NCI-H187 treated with DMSO at 0.1 percent for 48 hours (cell line): ENCODE data around the gene C2CD4D.

Source experiments
- DNase-seq: peaks from one replicate; lab custom pipeline; 2025; lab: John Stamatoyannopoulos, UW

Gene C2CD4D

DNA sequence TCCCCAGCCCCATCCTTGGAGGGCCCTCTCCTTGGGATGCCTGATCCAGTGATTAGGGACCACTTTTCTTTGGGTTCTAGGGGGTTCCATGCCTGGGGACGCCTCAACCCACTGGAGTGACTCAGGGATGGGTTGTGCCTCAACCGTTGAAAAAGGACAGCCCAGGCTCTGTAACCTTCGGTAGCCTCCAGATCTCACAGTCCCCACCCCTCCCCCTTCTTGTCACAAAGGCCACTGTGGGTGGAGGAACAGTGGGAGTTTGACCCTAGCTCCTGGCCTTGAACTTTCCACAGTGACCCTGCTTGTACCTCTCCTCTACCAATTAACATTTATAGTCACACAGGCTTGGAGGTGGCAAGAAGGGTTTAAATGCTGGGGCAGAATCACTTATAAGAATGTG is 5.4 kb downstream of the C2CD4D start:
- DNase-seq: no peak

DNA sequence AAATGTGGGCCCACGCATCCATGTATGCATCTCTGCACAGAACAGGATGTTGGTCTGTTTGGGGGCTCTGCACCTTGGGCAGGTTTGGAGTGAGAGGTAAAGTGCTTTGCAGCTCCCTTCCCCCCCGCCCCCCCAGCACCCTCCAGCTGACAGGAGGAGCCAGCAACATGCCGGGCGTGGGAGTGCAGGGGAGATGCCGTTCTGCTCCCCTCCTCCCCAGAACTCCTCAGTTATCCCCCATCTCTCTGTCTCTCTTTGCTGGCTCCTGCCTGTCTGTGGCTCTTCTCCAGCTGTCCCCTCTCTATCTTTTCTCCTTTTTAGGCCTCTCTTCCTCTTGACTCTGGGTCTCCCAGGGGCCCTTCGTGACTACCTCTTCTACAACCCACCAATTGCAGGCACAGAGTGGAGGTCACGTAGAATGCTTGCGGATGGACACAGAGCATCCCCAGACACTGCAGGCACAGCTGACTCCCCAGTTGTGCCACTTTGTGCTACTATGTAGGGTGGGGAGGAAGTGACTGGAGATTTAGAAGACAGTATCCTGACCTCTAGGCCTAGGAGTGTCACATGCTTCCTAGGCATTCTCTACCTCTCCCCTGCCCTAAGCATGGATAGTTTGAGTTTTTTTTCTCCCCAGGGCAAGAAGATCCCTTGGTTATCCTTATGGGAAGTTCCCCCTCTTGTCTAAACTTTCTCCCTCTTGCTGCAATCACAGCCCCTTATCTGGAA is 6.3 kb downstream of the C2CD4D start:
- DNase-seq: no peak

DNA sequence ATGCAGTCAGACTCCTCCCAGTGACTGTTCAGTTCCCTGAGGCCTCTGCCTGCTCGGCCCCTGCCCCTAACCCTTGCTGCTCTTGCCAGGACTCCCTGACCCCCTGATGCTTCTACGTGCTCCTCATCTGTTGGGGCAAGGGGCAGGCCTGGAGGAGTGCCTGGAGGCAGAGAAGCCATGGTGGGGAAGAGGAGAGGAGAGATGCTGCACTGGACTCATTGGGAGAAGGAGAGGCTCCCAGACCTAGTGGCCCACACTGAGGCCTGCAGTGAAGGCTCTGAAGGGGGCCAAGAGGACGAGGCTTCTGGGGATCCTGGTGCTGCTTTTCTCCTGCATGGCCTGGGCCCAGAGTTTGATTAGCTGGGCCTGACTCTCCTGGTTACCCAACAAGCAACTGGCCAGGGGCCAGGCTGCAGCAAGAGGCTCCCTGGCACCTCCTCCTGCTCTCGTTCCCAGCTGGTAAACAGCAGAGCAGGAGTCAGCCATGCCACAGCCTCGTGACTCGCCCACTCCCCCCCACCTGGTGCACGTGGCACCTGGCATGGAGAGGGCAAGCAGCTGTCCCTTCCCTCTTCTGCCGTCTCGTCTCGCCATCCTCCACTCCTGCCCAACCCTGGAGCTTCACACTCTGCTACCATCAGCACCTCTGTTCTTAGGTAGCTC is 7.2 kb downstream of the C2CD4D start:
- DNase-seq: peak; percentile 48

DNA sequence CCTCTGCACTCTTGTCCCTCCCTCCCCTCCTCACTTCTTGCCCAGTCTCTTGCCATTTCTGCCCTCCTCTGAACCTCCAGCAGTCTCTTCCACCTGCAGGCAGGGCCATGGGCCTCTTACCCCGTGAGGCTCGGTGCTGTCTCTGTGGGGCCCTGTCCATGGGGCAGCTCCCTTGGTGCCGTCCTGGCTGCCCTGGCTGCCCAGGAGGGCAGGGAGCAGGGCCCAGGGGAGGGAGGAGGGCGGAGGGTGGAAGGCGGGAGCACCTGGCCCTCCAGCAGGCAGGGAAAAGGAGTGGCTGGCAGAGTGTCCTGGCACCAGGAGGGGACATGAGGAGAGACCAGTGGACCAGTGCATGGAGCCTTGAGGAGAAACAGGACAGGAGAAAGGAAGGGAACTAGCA is 8.0 kb downstream of the C2CD4D start, which contains the start of gene RORC:
TSS of gene RORC (minus strand) at position 198 of the 400 bp plus-strand sequence. CDS start at position 160, 38 bp downstream.
- no peak for DNase-seq

DNA sequence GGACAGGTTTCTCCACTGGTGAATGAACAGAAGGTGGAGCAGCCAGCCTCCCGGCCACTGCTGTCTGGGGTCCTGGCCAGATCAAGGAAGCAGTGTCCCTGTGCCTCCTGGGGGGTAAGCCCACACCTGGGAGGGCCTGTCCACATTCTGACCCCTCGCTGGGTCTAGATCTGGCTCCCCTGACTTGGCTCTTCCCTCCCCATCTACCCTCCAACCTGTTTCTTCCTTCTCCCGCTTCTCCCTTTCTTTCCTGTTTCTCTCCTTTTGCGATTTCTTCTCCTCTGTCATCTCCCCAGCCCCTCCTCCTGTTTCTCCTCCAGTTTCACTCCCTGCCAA is 8.4 kb downstream of the C2CD4D start:
- DNase-seq: no peak

DNA sequence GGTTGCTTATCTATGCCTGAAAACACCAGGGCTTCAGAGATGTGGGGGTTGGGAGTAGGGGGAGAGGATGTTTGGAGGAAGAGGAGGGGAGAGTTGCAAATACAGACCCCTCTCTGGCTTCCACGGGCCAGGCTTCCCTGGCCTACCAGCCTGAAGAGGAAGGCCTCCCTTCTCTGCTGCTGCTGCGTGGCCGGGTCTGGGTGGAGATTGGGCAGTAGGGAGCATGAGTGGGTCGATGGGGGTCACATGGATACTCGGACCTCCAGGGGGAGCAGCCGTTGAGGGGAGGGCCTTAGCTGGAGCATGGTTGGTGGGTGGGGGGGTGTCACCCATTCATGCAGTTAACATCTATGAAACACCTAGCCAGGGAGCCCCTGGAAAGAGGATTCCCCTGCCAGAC is 9.6 kb downstream of the C2CD4D start:
- DNase-seq: no peak

DNA sequence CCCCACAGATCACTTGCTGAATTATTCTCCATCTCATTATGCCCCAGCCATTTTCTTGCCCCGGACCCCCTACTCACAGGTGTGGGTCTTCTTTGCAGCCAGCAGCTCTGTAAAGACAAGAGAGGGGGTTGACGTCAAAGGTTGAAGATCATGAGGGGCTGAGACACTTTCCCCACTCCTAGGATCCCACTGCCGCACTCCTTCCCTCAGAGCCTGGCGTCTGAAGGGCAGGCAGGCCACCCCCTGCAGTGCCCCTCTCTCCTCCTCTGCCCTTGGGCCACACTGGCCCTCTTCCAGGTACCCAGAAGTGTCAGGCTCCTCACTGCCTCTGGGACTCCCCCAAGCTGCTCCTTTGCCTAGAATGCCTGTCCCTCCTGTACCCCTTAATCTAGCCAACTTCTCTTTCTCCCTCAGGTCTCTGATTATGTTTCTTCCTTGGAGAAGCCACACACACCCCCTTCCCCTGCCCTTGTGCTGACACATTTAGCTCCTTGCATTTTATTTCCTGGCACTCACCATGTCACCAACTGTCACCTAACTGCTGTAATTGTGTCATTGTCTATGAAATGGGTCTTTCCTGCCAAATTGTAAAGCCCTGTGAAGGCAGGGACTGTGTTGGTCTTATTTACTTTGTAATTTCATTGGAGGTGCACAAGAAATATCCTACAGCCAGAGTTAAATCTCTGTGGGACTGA is 10.1 kb downstream of the C2CD4D start:
- no peak for DNase-seq

DNA sequence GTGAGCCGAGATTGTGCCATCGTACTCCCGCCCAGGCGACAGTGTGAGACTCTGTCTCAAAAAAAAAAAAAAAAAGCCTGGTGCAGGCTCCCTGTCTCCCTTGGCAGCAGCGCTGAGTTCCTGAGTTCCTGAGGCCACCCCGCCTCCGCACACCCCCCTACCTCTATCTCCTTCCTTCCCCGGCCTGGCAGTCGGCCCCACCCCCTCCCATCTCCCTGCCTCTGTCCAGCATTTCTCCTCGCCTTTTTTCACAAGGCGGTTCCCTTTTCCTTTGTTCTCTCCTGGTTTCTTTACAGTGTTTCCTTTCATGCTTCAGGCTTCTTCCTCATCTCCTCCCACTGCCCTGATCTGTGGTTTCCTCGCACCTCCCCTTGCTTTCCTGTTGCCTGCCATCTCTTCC is 10.7 kb downstream of the C2CD4D start:
- DNase-seq: no peak

DNA sequence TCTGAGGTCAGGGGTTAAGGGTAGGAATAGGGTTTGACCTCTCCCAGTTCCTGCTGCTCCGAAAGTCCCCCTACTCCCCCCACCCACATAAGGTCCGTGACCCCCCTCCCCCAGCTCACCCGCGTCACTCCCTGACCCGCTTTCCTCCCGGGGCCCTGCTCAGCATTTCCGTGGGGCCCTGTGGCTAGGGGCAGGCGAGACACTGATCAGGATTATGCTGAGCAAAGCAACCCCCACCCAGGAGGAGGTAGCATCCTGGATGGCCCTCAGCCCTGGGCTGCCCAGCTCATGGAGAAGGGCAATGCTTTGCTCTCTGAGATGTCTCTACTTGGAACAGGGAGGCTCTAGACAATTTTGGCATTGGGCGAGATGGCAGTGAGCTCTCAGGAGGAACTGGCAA is 11.8 kb downstream of the C2CD4D start:
- no peak for DNase-seq

DNA sequence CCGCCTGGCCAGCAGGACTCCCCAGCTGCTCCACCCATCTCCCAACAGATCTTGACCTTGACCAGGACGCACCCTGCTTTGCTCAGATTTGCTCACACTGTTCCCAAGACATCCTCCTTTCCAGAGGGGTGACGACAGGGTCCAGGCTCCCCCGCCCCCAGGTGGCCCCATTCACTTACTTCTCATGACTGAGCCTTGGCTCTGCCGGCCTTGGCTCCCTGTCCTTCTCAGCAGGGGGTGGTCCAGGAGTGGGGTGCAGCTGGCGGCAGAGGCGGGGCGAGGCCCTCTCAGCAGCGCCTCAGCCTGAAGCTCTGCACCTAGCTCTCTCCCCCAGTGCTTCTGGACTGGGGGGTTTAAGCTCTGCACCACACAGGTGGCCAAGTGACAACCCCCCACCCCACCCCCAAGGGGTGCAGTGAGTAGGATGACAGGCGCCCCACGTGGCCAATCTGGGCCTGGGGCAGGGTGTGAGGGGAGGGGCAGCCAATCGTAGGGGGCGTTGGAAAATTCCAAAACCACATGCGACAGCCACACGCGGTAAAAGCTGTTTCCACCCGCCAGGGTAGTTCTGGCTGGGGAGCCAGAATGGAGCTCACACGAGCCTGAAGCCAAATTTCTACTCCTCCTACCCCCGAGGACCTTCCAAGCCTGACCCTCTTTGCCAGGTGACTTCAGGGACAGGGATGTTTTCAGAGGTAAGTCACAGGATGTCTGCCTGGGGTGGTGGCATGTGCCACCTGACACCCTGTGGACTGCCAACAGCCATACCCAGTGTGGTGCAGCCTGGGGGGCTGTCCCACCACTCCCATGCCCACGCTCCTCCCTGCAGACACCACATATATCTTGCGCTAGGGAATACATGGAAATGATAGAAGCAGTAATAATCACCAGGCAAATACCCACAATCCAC is 13.6 kb downstream of the C2CD4D start:
- no peak for DNase-seq

DNA sequence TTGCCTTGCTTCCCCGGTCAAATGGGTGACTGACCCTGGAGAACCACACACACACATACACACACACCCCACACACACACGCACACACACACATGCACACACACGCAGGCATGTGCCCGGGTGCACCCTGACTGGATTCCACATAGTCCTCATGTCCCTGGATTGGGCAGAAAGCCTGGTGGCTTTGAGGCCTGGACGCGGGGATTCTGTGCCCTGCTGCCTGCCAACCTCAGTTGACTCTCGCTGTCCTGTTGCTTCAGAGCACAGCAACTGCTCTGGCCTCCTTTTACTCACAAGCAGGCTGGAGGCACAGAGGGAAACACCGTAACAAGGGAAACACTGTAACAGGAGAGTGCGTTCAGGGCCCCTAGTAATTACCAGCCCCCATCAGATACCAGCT is 14.4 kb downstream of the C2CD4D start:
- DNase-seq: no peak

DNA sequence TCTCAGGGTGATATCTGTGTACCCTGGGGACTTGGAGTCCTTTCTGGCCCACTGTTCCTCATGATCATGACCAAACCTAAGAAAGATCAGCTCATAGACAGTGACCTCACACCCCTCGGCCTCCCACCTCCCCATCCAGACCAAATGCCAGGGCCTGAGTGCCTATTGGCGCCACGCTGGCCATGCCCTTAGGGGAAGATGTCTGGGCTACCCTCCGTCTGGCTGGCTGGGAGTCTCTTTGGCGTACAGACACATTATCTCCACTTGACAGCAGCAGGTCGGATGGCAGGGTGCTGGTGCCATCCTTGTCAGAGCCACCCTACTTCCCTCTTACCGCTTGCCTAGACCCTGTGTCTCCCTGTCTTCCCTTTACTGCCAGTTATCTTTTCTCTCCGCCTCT is 16.4 kb downstream of the C2CD4D start:
- no peak for DNase-seq

DNA sequence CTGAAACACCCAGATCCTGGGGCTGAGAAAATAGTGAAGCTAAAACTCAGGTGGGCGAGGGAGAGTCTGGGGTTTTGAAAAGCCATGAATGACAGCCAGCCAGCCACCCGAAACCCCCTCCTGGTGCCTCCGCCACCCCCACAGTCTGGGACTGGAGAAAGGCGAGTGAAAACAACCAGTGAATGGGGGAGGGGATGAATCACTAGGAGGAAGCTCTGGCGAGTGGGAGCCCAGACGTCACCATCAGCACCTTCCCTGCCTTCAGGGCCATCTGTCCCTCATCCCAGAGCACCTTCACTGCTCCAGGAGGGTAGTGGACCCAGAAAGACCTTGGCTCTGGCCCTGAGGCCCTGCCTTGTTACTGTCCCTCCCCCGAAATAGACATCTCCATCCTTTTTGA is 17.2 kb downstream of the C2CD4D start:
- no peak for DNase-seq

DNA sequence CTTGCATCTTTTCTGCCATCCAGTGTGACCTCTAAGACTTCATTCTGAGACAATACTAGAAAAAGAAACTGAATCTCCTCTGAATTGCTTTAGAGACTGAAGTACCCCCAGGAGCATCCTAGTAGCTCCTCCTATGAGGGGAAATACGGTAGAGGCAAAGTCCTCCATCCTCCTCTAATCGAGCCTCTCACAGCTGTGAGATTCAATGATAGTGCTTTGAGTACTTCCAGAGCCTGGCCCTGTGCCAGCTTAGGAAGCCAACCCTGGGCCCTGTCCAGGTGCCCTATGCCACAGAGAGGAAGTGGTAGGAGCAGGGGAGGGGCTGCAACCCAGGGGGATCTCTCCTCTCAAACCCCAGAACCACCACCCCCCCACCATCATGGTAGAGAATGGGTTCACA is 18.7 kb downstream of the C2CD4D start:
- peak; percentile 32 for DNase-seq

DNA sequence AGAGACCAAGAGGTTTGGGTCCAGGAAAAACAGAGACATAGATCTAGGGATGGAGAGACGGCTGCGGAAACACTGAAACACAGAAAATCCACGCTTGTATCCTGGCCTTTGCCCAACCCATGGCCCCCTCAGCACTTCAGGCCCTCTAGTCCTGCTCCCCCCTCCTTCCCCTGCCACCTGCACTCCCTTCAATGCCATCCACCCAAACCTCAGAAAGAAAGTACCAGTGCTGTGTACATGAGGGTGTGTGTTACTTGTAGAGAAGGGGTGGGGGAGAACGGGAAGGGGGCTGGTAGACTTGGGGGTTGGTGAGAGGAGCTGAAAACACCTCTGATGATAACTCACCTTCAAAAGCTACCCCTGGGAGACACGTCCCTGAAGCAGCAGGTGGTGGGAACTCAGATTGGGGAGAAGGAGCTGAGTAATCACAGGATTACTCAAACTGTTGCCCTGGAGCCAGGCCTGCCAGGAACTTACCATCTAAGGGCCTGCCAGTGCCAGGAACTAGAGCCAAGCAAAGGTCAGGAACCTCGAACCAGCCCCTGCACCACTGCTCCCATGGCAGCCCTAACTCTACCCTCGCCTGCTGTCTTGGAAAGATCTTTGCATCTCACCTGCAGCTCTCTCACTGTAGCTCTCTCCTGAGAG is 19.5 kb downstream of the C2CD4D start:
- DNase-seq: no peak

DNA sequence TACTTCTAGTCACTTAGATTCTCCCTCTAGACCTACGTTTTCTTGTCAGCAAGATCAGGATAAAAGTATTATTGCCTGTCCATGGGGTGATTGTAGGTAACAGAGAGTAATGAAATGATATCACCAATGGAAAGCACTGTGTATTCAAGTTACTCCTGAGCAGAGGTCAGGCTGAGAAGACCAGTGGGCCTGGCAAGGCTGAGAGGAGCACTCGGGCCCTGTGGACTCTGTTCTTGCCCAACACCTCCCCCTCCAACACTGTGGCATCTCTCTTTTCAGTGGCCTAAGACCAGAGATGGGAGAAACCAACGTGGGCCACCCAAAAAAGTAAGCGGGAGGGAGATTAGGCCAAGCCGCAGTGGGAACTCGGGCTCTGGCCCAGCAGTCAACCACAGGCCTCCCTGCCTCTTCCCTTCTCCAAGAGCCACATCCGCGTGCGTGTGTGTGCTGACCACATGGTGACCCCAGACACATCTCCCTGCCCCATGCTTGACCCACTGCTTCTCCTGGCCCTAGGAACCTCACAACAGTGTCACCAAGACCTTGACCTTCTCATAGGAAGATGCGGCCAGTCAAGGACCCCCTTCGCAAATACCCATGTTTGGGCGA is 20.3 kb downstream of the C2CD4D start:
- DNase-seq: no peak

DNA sequence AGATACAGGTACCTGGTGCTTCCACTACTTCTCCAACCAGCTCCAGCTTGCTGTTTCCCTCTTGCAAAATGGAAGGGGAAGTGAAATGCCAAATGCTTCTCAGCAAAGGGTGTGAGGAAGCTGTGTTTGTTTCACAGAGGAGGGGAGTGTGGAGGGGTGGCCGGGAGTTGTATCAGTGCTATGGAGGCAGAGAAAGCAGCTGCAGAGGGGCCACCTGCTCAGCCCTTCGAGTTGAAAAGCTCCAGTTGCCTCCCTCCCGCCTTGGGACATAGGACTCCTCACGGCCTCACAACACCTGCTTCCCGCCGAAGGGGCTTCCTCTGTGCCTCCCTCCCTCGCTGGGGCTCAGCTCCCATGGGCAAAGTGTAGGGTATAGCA is 22.3 kb downstream of the C2CD4D start:
- DNase-seq: no peak

DNA sequence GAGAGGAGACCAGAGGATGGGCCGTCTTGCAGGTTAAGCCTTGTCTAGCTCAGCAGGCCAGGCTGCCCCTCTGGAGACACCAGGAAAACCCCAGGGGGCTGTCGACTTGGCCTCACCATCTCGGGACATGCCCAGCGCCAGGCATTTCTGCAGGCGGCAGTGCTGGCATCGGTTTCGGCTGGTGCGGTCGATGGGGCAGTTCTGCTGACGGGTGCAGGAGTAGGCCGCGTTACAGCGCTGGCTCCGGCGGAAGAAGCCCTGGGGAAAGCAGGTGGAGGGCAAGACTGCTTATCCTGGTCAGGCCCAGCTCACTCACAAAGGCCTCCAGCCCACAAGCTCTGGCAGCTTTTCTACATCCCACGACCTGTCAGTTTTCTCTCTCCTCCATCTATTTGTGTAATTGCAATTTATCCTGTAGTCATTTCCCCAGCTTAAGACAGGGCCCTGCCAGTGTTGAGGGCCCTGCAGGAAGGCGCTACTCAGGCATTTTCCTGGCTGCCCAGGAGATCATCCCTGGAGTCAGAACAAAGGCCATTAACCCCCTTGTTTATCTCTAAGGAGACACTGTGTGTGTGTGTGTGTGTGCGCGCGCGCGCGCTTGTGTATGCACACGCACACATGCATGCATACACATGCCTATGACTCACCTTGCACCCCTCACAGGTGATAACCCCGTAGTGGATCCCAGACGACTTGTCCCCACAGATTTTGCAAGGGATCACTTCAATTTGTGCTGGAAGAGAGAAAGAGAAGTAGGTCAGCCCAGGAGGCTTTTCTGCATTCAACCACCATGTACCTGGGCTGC is 22.9 kb downstream of the C2CD4D start:
- DNase-seq: no peak

DNA sequence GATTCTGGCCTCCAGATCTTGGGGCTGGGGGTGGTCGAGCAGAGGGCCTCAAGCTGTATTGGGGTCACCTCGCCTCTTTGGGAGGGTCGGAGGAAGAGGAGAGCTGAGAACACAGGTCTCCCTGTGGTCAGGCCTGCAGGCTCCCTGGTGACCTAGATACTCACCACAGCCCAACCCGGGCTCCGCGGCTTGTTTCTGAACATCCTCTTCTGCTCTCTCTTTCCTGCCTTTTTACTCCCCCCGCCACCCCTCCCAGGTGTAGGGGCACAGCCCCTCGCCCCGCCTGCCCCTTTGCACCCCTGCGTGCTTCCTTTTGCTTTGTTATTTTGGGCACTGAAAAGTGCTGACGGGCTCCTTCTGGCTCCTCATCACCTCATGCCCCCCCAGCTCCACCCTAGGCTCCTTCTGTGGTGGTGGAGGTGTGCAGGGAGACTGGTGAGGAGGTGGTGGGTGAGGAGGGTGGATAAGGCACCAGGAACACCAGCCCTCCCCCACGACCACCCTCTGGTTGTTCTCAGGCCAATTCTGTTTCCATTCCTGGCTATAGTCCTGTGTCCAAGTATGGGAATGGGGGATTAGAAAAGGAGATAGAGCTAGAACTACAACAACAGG is 23.8 kb downstream of the C2CD4D start:
- DNase-seq: no peak

DNA sequence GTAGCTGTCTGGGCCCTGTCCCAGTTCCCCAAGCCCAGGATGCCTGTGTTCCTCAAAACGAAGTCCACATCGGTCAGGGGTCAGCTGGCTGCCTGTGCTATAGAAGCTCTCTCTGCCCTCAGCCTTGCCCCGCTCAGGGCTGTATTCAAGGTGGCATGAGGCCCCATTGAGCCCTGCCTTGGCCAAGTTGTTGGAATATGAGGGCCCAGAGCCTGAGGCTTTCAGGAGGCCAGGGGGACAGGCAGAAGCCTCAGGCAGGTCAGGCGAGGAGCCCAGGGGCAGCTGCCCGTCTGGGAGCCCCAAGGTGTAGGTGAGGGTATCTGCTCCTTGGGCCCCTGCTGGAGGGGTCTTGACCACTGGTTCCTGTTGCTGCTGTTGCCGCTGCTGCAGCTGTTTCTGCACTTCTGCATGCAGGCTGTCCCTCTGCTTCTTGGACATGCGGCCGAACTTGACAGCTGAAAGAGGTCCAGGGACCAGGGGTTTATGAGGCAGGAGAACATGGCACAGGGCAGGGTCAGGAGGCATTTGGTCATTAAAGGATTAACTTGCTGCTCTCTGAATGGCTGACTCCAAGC is 24.6 kb downstream of the C2CD4D start:
- no peak for DNase-seq
